RWPE2 (cell line): Measurements from ENCODE around the gene GALNT2.

ENCODE experiments used
- ATAC-seq: fragments of 200-7000 bp; cut with Tn5 transposase; 3 replicates; pipeline ENCODE4 v1.9.1; 2021; ENCODE audit warnings: low read depth
- DNase-seq: peaks from one replicate; pipeline ENCODE4 v3.0.0-alpha.2; 2020; ENCODE audit warnings: low spot score
- H3K27ac ChIP-seq: fragments of 450-650 bp; 2 replicates; pipeline ENCODE4 v1.5.1; 2017; ENCODE audit warnings: mild to moderate bottlenecking; ENCODE audit not compliant: poor library complexity, severe bottlenecking
- H3K27me3 ChIP-seq: fragments of 250-450 bp; sonication (Bioruptor Pico); 2 replicates; pipeline ENCODE4 v1.5.1; 2021; ENCODE audit warnings: mild to moderate bottlenecking, moderate library complexity; ENCODE audit not compliant: insufficient read depth, poor library complexity, severe bottlenecking
- H3K36me3 ChIP-seq: fragments of 250-450 bp; sonication (Bioruptor Pico); 2 replicates; pipeline ENCODE4 v1.5.1; 2020; ENCODE audit warnings: low read depth, mild to moderate bottlenecking, moderate library complexity
- H3K4me1 ChIP-seq: fragments of 250-450 bp; sonication (Bioruptor Pico); 2 replicates; pipeline ENCODE4 v1.5.1; 2021; ENCODE audit warnings: mild to moderate bottlenecking, moderate library complexity; ENCODE audit not compliant: insufficient read depth, poor library complexity, severe bottlenecking
- H3K4me3 ChIP-seq: fragments of 250-450 bp; sonication (Bioruptor Pico); 2 replicates; pipeline ENCODE4 v1.5.1; 2021; ENCODE audit warnings: mild to moderate bottlenecking, moderate library complexity; ENCODE audit not compliant: severe bottlenecking
- H3K9me3 ChIP-seq: fragments of 250-450 bp; sonication (Bioruptor Pico); 2 replicates; pipeline ENCODE4 v1.5.1; 2021; ENCODE audit warnings: mild to moderate bottlenecking, moderate library complexity; ENCODE audit not compliant: severe bottlenecking
- TF ChIP-seq, protein P1 (sequence below): fragments of 450-650 bp; IDR thresholded peaks from one replicate; pipeline ENCODE4 v1.5.1; 2017; ENCODE audit warnings: mild to moderate bottlenecking, moderate library complexity; ENCODE audit not compliant: poor library complexity, severe bottlenecking

The GALNT2 gene

DNA sequence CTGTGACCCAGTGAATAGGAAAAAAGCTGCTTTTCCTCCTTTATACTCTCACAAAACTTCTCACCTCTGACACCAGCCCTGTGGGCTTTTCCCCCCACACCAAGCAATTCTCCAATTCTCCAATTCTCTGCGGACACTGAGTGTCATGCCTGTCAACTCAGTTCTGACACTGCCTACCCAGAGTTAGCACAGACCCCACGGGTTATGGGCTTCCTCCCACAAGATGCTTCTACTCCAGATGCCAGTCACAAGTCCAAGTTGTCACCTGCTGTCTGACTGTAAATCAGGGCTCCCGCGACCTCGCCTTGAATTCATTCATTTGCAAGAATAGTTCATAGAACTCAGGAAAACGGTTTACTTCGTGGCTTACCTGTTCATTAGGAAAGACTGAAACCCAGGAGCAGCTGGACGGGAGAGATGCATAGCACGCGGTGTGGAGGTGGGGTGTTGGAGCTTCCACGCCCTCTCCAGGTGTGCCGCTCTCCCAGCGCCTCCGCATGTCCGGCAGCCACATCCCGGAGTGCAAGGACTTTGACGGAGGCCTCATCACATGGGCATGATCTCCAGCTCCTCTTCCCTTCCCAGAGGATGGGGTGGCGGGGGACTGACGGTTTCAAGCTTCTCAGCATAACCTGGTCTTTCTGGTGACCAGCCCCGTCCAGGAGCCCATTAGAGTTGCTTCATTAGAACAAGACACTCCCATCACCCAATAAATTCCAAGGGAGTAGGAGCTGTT lies 204.4 kb downstream of the GALNT2 start:
- peaks cover 12% of the 10 kb centered on the region for H3K36me3 ChIP-seq

DNA sequence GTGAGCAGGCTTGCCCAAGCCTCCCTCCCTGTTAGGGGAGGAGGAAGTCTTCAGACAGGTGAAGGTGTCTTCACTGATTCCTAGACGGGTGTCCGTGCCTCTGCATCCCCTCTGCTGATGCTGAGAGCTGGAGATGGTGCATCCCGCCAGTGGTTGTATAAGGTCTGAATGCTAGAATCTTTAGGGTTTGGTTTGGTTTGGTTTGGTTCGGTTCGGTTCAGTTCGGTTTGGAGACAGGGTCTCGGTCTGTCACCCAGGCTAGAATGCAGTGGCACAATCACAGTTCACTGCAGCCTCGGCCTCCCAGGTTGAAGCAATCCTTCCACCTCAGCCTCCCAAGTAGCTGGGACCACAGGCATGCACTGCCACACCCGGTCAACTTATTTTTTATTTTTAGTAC lies 205.5 kb downstream of the GALNT2 start:
- DNase-seq = no peak
- no peak overlapping the region for H3K27ac ChIP-seq
- no peaks in the 10 kb centered on the region for H3K4me1 ChIP-seq
- H3K27me3 ChIP-seq = no peaks in the 10 kb centered on the region
- TF ChIP-seq, protein P1, sequence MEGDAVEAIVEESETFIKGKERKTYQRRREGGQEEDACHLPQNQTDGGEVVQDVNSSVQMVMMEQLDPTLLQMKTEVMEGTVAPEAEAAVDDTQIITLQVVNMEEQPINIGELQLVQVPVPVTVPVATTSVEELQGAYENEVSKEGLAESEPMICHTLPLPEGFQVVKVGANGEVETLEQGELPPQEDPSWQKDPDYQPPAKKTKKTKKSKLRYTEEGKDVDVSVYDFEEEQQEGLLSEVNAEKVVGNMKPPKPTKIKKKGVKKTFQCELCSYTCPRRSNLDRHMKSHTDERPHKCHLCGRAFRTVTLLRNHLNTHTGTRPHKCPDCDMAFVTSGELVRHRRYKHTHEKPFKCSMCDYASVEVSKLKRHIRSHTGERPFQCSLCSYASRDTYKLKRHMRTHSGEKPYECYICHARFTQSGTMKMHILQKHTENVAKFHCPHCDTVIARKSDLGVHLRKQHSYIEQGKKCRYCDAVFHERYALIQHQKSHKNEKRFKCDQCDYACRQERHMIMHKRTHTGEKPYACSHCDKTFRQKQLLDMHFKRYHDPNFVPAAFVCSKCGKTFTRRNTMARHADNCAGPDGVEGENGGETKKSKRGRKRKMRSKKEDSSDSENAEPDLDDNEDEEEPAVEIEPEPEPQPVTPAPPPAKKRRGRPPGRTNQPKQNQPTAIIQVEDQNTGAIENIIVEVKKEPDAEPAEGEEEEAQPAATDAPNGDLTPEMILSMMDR = no peak
- H3K4me3 ChIP-seq = no peak overlapping the region
- peaks cover 12% of the 10 kb centered on the region for H3K36me3 ChIP-seq
- no peak for ATAC-seq
- H3K9me3 ChIP-seq = no peaks in the 10 kb centered on the region

More for the DNA sequence above, 204.4 kb downstream of the GALNT2 start:
- no peaks in the 10 kb centered on the region for H3K4me1 ChIP-seq
- no peak for DNase-seq
- H3K9me3 ChIP-seq = no peaks in the 10 kb centered on the region
- ATAC-seq = no peak
- no peak overlapping the region for H3K27ac ChIP-seq
- TF ChIP-seq, protein P1 = no peak
- no peaks in the 10 kb centered on the region for H3K27me3 ChIP-seq
- no peak overlapping the region for H3K4me3 ChIP-seq

DNA sequence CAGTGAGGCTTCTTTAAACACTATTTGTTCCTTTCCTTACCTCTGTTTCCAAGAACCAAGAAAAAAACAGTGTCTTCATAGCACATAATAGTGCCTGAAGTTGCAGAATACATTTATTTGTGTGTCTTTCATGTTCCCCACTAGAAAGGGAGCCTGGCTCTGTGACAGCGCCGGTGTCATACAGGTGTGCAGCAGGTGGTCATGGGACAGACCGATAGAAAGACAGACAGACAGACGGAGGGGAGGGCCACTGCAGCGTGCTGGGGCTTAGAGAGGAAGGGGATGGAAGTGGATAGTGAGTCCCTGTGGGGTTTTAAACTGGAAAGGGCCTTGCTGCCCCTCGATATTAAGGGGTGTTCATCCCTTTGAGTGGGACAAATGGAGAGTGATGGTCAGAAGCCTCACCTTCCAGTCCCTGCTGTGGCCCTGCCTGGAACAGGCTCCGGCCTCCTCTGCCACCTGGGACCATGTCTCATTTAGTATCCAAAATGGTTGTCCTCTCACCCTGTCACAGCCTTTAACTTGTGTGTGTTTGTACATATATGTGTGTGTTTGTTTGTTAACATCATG lies 206.2 kb downstream of the GALNT2 start:
- Histone ChIP-seq H3K4me1 (no peaks in the 10 kb centered on the region), H3K36me3 (peaks cover 12% of the 10 kb centered on the region), H3K4me3 (no peak overlapping the region), H3K27ac (no peak overlapping the region), H3K9me3 (no peaks in the 10 kb centered on the region), H3K27me3 (no peaks in the 10 kb centered on the region)
- TF ChIP-seq, protein P1 = no peak
- no peak for DNase-seq
- ATAC-seq = no peak

DNA sequence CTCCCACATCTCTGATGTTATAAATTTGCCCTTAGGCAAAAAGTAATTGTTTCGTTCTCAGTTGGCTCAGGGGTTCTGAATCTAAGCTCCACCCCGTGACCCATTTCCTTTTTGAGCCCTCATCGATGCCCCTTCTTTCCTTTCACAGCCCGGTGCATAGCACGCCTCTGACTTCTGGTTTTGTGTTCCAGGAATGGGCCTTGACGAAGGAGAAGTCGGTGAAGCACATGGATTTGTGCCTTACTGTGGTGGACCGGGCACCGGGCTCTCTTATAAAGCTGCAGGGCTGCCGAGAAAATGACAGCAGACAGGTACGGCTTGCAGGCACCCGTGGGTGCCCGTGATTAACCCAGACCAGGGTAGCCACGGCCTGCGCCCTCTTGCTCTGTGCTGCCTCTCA lies 207.2 kb downstream of the GALNT2 start:
- Histone ChIP-seq H3K27ac (no peak overlapping the region), H3K36me3 (peaks cover 12% of the 10 kb centered on the region), H3K4me1 (no peaks in the 10 kb centered on the region), H3K27me3 (no peaks in the 10 kb centered on the region), H3K4me3 (no peak overlapping the region), H3K9me3 (no peaks in the 10 kb centered on the region)
- ATAC-seq (no peak), DNase-seq (no peak)
- TF ChIP-seq, protein P1 = no peak

DNA sequence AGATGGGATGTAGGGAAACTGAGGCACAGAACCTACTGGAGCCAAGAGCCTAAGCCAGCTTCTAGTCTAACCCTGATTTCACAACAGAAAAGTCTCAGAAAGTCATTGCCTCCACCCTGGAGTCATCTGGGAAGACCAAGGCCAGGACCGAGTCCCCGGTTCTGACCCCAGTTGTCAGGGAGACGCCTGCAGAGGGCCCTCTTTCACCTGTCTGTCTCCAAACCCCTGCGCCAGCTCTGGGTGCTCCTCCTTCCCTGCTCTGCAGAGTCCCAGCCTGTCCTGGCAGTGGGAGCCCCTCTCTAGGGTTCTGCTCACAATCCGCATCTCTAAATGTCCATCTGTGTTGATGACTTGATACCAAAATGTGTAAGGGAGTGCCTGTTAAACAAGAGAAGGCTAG lies 209.4 kb downstream of the GALNT2 start:
- H3K4me3 ChIP-seq = no peak overlapping the region
- no peaks in the 10 kb centered on the region for H3K4me1 ChIP-seq
- H3K27ac ChIP-seq = no peak overlapping the region
- H3K9me3 ChIP-seq = no peaks in the 10 kb centered on the region
- ATAC-seq (no peak), DNase-seq (no peak)
- H3K27me3 ChIP-seq = no peaks in the 10 kb centered on the region
- peaks cover 12% of the 10 kb centered on the region for H3K36me3 ChIP-seq
- TF ChIP-seq, protein P1 = no peak
